Spleen (tissue), 13 donors: ENCODE results near the gene DENND1A. TPM values are rescaled to one million over a fixed set of nuclear protein-coding genes. Genes with fewer than 3 reads are reported as not detected.
"Not testable (repeated sequence)": the region's sequence is repeated elsewhere in the genome, so short reads cannot be mapped to it uniquely, and the experiment has no call there.

ENCODE experiments used
- DNase-seq: peaks from one replicate; pipeline ENCODE4 v3.0.0-alpha.2; 2020
- H3K27ac ChIP-seq, 8 donors: fragments of 200-600 bp; sonication (generic) in 7 of 8; 1 replicate in 4 of 8; 2 replicates in 4 of 8; pipeline versions ENCODE4 v1.5.0 to v1.8.0; 2016 to 2021; ENCODE audit warnings: inconsistent platforms in 4 of 8, mild to moderate bottlenecking in 4 of 8, moderate library complexity in 1 of 8
- H3K27me3 ChIP-seq, 7 donors: fragments of 200-600 bp; sonication (generic) in 6 of 7; replicated peaks in 1 of 7; 1 replicate in 4 of 7; 2 replicates in 3 of 7; pipeline versions ENCODE4 v1.5.0 to v1.8.0; 2016 to 2021; ENCODE audit warnings: inconsistent platforms in 3 of 7, mild to moderate bottlenecking in 1 of 7
- H3K36me3 ChIP-seq, 6 donors: fragments of 200-600 bp; sonication (generic) in 5 of 6; 1 replicate in 4 of 6; 2 replicates in 2 of 6; pipeline versions ENCODE4 v1.5.0 to v1.8.0; 2016 to 2021; ENCODE audit warnings: inconsistent platforms in 2 of 6
- H3K4me1 ChIP-seq, 6 donors: fragments of 200-600 bp; sonication (generic) in 5 of 6; 1 replicate in 3 of 6; 2 replicates in 3 of 6; pipeline versions ENCODE4 v1.5.0 to v1.8.0; 2016 to 2021; ENCODE audit warnings: inconsistent platforms in 3 of 6
- H3K4me3 ChIP-seq, 8 donors: fragments of 200-600 bp; sonication (generic) in 7 of 8; 1 replicate in 4 of 8; 2 replicates in 4 of 8; pipeline versions ENCODE4 v1.5.0 to v1.8.0; 2016 to 2021; ENCODE audit warnings: inconsistent platforms in 4 of 8, mild to moderate bottlenecking in 4 of 8, moderate library complexity in 2 of 8
- H3K9me3 ChIP-seq, 8 donors: fragments of 200-600 bp; sonication (generic) in 7 of 8; 1 replicate in 4 of 8; 2 replicates in 4 of 8; pipeline versions ENCODE4 v1.5.0 to v1.8.0; 2016 to 2021; ENCODE audit warnings: inconsistent platforms in 4 of 8
- POLR2A ChIP-seq, 3 donors: fragments of 450-650 bp; IDR thresholded peaks; one replicate each; pipeline ENCODE4 v1.5.1; 2017; ENCODE audit warnings: antibody characterized with exemption in 3 of 3, mild to moderate bottlenecking in 1 of 3
- POLR2AphosphoS5 ChIP-seq, 3 donors: sonication (generic); formaldehyde crosslinking; IDR thresholded peaks; one replicate each; pipeline ENCODE4 v1.5.1; 2017; ENCODE audit warnings: antibody characterized with exemption in 3 of 3
- WGBS, 5 donors: extraction: QIAGEN DNeasy Blood & Tissue Kit in 3 of 5; methylation state at CpG; one replicate each; pipeline versions ENCODE4 v1.1.5 to v1.1.7; 2013 to 2018; 5-methylcytosine and 5-hydroxymethylcytosine counted together
- intact Hi-C: fragments of 100-400 bp; cut with DNase I; formaldehyde crosslinking; loops from one replicate; pipeline ENCODE4 v1.15.0; 2023; ENCODE audit warnings: low total_unique reads
- long read RNA-seq, 2 donors: transcript quantifications; one replicate each; lab custom pipeline, GENCODE V29; 2026
- polyA plus RNA-seq, 3 donors: library from polyadenylated mRNA; stranded (reverse); fragments of 200-250 nt; gene quantifications; one replicate each; pipeline ENCODE4 v1.2.1, GENCODE V29; 2013
- total RNA-seq, 7 donors: library from RNA; depleted of rRNA in 3 of 7; stranded (reverse); fragments of >200 nt in 3 of 7; fragmentation: NEBNext Ultra II Directional in 4 of 7; extraction: Animal tissue kit (Norgen Biotek cat#: 25700) in 4 of 7; gene quantifications; one replicate each; pipeline versions ENCODE4 v1.1.0 to v1.2.1, GENCODE V29; 2016 to 2021
- TF ChIP-seq, protein P1 (sequence below), 11 experiments: fragments of 200-600 bp in 7 of 11; fragments of 450-650 bp in 4 of 11; sonication (generic) in 4 of 11; IDR thresholded peaks in 8 of 11; conservative IDR thresholded peaks in 3 of 11; 1 replicate in 7 of 11; 2 replicates in 4 of 11; pipeline versions ENCODE4 v1.4.0 to v1.8.0; 2016 to 2021; ENCODE audit warnings: antibody characterized with exemption in 11 of 11, inconsistent platforms in 4 of 11, mild to moderate bottlenecking in 1 of 11
- donor health status: healthy with polysubstance abuse.
- donor health status: DM: no; HTN: no; CAD: no; lungs with moderate emphysema.
- donor health status: DM: no; HTN: no; CAD: no.
- donor health status: Bipolar disorder and iron deficiency.
- donor health status: healthy.
- donor health status: DM: no; HTN: no; CAD: no.
- donor health status: DM: yes; HTN: yes; CAD: no.

Gene DENND1A, protein sequence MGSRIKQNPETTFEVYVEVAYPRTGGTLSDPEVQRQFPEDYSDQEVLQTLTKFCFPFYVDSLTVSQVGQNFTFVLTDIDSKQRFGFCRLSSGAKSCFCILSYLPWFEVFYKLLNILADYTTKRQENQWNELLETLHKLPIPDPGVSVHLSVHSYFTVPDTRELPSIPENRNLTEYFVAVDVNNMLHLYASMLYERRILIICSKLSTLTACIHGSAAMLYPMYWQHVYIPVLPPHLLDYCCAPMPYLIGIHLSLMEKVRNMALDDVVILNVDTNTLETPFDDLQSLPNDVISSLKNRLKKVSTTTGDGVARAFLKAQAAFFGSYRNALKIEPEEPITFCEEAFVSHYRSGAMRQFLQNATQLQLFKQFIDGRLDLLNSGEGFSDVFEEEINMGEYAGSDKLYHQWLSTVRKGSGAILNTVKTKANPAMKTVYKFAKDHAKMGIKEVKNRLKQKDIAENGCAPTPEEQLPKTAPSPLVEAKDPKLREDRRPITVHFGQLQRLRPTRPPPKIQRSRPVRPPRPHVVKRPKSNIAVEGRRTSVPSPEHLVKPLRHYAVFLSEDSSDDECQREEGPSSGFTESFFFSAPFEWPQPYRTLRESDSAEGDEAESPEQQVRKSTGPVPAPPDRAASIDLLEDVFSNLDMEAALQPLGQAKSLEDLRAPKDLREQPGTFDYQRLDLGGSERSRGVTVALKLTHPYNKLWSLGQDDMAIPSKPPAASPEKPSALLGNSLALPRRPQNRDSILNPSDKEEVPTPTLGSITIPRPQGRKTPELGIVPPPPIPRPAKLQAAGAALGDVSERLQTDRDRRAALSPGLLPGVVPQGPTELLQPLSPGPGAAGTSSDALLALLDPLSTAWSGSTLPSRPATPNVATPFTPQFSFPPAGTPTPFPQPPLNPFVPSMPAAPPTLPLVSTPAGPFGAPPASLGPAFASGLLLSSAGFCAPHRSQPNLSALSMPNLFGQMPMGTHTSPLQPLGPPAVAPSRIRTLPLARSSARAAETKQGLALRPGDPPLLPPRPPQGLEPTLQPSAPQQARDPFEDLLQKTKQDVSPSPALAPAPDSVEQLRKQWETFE
- total RNA-seq = 10 to 100 TPM; 30.8 to 59.3 (median 50.7) TPM
- 10 to 100 TPM in 1 of 3 donors, 1 to 10 TPM in 2; 5.4 to 16.8 (median 7.5) TPM for polyA plus RNA-seq
- long read RNA-seq, donor 1 = 0 reads
- long read RNA-seq, donor 2 = 0 reads

DNA sequence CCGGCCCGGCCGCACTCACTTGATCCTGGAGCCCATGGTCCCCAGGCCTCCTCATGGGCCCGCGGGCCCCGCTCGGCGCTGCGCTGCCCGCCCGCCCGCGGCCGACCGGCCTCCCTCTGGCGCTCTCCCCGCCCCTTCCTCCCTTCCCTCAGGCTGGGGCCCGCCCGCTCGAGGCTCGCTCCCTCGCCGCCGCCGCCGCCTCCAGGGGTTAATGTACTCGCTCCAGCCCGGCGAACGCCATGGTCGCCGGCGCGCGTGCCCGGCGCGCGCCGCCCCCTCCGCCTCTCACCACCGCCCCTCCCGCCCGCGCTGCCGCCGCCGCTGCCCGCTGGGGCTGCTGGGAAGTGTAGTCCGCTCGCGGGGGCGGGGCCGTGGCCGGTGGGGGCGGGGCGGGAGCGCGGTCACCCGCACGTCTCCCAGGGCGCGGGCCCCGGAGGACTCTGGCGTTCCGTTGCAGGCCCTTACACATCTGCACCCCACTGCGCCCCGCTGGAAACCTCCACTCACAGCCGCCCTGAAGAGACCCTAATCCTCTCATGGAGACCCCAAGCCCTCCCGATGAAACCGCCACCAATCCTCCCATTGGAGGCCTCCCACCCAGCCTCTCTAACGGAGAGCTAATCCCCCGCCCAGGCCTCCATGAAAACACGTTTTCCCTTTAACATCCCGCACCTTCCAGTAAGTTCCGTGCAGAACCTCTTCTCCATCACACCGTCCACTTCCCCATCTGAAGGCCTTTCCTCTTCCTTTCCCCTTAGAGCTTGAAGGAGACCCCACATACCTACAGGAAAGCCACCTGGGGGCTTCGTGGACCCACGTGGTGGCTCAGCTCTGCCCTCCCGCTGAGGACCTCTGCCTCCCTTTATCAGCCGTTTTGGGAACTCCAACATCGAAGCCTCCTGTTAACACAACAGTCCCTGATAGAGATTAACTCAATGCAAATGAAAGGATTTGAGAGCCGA, at the start of gene DENND1A:
Gene DENND1A, minus strand, starts transcription at position 257 of the 962 bp plus-strand sequence. Its CDS starts 221 bp downstream, at position 36.
- H3K27me3 ChIP-seq = no peaks in the 10 kb centered on the region
- H3K4me1 ChIP-seq = peaks cover 20 to 50% (median 45%) of the 10 kb centered on the region in 6 donors
- DNase-seq = peak; percentile 98
- TF ChIP-seq POLR2AphosphoS5 (IDR thresholded peaks at IDR 0.05) (peak; percentile 76 to 86 (median 84)), POLR2A (IDR thresholded peaks at IDR 0.05) (no peak)
- TF ChIP-seq, protein P1, sequence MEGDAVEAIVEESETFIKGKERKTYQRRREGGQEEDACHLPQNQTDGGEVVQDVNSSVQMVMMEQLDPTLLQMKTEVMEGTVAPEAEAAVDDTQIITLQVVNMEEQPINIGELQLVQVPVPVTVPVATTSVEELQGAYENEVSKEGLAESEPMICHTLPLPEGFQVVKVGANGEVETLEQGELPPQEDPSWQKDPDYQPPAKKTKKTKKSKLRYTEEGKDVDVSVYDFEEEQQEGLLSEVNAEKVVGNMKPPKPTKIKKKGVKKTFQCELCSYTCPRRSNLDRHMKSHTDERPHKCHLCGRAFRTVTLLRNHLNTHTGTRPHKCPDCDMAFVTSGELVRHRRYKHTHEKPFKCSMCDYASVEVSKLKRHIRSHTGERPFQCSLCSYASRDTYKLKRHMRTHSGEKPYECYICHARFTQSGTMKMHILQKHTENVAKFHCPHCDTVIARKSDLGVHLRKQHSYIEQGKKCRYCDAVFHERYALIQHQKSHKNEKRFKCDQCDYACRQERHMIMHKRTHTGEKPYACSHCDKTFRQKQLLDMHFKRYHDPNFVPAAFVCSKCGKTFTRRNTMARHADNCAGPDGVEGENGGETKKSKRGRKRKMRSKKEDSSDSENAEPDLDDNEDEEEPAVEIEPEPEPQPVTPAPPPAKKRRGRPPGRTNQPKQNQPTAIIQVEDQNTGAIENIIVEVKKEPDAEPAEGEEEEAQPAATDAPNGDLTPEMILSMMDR (IDR thresholded peaks at IDR 0.05 in 8 of 11, conservative IDR thresholded peaks at IDR 0.05 in 3 of 11) = peak in 1 of 11 experiments; percentile 14
- peak within 1 kb of the TSS; percentile 51 to 84 (median 66) for H3K4me3 ChIP-seq
- H3K36me3 ChIP-seq = no peaks in the 10 kb centered on the region
- no peaks in the 10 kb centered on the region for H3K9me3 ChIP-seq
- H3K27ac ChIP-seq = peak within 1 kb of the TSS; percentile 55 to 90 (median 82)
- intact Hi-C loops = no loop called here
- WGBS, 5 donors = 5 to 26% (median 9%) methylated on average over 20 to 83 of the region's 83 CpGs

DNA sequence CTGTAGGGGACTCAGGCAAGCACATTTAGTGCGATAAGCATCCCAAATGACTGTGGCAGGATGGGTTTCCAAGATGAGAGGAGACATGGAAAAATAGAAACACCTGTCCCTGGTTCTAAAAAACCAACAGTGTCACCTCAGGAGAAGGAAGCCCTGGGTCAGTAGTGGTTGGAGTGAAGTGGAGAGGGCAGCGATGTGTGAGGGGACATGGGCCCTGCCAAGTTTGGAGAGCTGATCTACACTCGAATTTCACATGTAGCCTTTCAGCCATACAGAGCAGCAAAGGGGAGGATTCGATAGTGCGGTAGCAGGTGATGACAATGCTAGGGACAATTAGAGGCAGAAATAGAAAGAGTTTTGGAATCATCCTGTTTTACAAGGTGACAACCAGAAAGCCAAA, 49.1 kb upstream of the DENND1A start:
- intact Hi-C loops = no loop called here
- H3K9me3 ChIP-seq = peaks cover 0 to 12% (median 4%) of the 10 kb centered on the region in 8 donors
- H3K4me1 ChIP-seq = no peaks in the 10 kb centered on the region
- TF ChIP-seq POLR2A (IDR thresholded peaks at IDR 0.05) = no peak
- TF ChIP-seq POLR2AphosphoS5 (IDR thresholded peaks at IDR 0.05) = no peak
- TF ChIP-seq, protein P1 (IDR thresholded peaks at IDR 0.05 in 8 of 11, conservative IDR thresholded peaks at IDR 0.05 in 3 of 11) = no peak
- H3K4me3 ChIP-seq = no peak overlapping the region
- DNase-seq = no peak
- peaks cover 0 to 34% (median 4%) of the 10 kb centered on the region in 7 donors for H3K27me3 ChIP-seq
- H3K27ac ChIP-seq = no peak overlapping the region
- H3K36me3 ChIP-seq = no peaks in the 10 kb centered on the region
- WGBS, 5 donors = 88 to 92% (median 90%) methylated on average over 4 to 5 of the region's 5 CpGs

DNA sequence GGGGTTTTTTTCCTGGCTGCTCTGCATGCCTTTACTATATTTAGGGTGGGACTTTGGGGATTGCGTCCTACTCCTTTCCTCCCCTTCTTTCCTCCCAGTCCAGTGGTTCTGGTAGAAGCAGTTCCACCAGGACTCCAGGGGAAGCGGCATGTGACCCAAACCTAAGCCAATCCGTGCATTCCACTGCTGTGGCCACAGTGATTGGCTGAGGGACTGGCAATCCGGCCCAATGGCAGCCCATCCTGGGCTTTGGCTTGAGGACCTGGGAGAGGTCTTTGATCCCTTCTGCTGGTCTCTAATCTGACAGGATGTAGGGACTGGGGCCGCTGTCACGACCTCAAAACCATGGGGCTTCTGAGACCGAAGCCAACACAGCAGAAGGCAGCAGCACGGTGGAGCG, 46.7 kb upstream of the DENND1A start:
- 60 to 89% methylated on average over 3 to 5 of the region's 9 CpGs; no CpG with 5 or more reads in 3 of the 5 donors for WGBS, 5 donors
- H3K4me3 ChIP-seq, H3K27ac ChIP-seq, intact Hi-C loops, DNase-seq, H3K36me3 ChIP-seq, H3K4me1 ChIP-seq: not testable (repeated sequence)
- Histone ChIP-seq H3K27me3 (peaks cover 0 to 34% (median 0%) of the 10 kb centered on the region in 7 donors), H3K9me3 (peaks cover 0 to 12% (median 4%) of the 10 kb centered on the region in 8 donors)
